Neural cell (in vitro differentiated cells): ENCODE data around the gene PRF1.

Experiments used
- EP300 ChIP-seq: fragments of 450-650 bp; conservative IDR thresholded peaks from 2 replicates; pipeline ENCODE4 v1.6.1; 2014; ENCODE audit warnings: antibody characterized with exemption, mild to moderate bottlenecking, moderate library complexity; ENCODE audit not compliant: poor library complexity, severe bottlenecking
- TF ChIP-seq, protein P1 (sequence below): fragments of 450-650 bp; IDR thresholded peaks from 2 replicates; pipeline ENCODE4 v1.5.1; 2014; ENCODE audit warnings: antibody characterized with exemption, mild to moderate bottlenecking, moderate library complexity; ENCODE audit not compliant: poor library complexity, severe bottlenecking
- TF ChIP-seq, protein P2 (sequence below): IDR thresholded peaks from 2 replicates; pipeline ENCODE4 v1.6.1; 2012; ENCODE audit warnings: borderline replicate concordance

DNA sequence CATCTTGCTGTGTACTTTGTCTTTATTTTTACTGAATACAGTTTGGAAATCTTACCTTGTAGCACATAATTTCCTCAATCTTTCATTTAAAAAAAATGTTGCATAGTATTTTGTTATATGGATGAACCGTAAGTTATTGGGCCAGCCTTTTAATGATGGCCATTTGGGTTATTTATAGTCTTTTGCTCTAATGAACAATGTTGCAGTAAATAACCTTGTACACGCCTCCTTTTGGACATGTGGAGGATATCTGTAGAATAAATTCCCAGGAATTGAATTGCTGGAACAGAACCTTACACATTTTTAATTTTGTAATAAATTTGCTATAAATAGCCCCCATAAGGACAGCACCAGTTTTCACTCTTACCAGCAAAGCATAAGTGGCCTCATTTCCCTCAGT lies 12.7 kb upstream of the PRF1 start:
- TF ChIP-seq, protein P1, sequence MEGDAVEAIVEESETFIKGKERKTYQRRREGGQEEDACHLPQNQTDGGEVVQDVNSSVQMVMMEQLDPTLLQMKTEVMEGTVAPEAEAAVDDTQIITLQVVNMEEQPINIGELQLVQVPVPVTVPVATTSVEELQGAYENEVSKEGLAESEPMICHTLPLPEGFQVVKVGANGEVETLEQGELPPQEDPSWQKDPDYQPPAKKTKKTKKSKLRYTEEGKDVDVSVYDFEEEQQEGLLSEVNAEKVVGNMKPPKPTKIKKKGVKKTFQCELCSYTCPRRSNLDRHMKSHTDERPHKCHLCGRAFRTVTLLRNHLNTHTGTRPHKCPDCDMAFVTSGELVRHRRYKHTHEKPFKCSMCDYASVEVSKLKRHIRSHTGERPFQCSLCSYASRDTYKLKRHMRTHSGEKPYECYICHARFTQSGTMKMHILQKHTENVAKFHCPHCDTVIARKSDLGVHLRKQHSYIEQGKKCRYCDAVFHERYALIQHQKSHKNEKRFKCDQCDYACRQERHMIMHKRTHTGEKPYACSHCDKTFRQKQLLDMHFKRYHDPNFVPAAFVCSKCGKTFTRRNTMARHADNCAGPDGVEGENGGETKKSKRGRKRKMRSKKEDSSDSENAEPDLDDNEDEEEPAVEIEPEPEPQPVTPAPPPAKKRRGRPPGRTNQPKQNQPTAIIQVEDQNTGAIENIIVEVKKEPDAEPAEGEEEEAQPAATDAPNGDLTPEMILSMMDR: no peak
- TF ChIP-seq, protein P2, sequence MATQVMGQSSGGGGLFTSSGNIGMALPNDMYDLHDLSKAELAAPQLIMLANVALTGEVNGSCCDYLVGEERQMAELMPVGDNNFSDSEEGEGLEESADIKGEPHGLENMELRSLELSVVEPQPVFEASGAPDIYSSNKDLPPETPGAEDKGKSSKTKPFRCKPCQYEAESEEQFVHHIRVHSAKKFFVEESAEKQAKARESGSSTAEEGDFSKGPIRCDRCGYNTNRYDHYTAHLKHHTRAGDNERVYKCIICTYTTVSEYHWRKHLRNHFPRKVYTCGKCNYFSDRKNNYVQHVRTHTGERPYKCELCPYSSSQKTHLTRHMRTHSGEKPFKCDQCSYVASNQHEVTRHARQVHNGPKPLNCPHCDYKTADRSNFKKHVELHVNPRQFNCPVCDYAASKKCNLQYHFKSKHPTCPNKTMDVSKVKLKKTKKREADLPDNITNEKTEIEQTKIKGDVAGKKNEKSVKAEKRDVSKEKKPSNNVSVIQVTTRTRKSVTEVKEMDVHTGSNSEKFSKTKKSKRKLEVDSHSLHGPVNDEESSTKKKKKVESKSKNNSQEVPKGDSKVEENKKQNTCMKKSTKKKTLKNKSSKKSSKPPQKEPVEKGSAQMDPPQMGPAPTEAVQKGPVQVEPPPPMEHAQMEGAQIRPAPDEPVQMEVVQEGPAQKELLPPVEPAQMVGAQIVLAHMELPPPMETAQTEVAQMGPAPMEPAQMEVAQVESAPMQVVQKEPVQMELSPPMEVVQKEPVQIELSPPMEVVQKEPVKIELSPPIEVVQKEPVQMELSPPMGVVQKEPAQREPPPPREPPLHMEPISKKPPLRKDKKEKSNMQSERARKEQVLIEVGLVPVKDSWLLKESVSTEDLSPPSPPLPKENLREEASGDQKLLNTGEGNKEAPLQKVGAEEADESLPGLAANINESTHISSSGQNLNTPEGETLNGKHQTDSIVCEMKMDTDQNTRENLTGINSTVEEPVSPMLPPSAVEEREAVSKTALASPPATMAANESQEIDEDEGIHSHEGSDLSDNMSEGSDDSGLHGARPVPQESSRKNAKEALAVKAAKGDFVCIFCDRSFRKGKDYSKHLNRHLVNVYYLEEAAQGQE: no peak
- TF ChIP-seq EP300: no peak
